Bronchial epithelial cell (primary cell): ENCODE results near the gene FAM204A. TPM values are rescaled to one million over a fixed set of nuclear protein-coding genes. Genes with fewer than 3 reads are reported as not detected.

Source experiments
- DNase-seq: peaks from one replicate; pipeline ENCODE4 v3.0.0-alpha.2; 2010; ENCODE audit warnings: low read depth
- FAIRE-seq: peaks from 2 replicates; lab custom pipeline; 2011; peaks lifted over from hg19 to GRCh38; lab: Jason Lieb, UNC
- H3K27me3 ChIP-seq: 2 replicates; pipeline ENCODE4 v1.5.1; 2011; ENCODE audit warnings: low read length; ENCODE audit not compliant: control insufficient read depth, insufficient read depth
- H3K36me3 ChIP-seq: 2 replicates; pipeline ENCODE4 v1.5.1; 2011; ENCODE audit warnings: low read length; ENCODE audit not compliant: control insufficient read depth, insufficient read depth
- H3K4me3 ChIP-seq: 2 replicates; pipeline ENCODE4 v1.5.1; 2011; ENCODE audit warnings: mild to moderate bottlenecking, low read depth, low read length, control low read depth
- CTCF ChIP-seq: IDR thresholded peaks from 2 replicates; pipeline ENCODE4 v1.5.1; 2011; ENCODE audit warnings: mild to moderate bottlenecking, moderate library complexity, low read length, control low read depth, inconsistent platforms; ENCODE audit not compliant: insufficient read depth, severe bottlenecking
- total RNA-seq: library from RNA; depleted of rRNA; stranded (reverse); fragments of >200 nt; gene quantifications from 2 replicates; pipeline ENCODE4 v1.2.1, GENCODE V29; 2014

Gene FAM204A
- total RNA-seq, 1 donor from 2014 or later = 51.9 TPM

- Histone ChIP-seq H3K4me3 (no peak overlapping the region), H3K36me3 (no peaks in the 10 kb centered on the region), H3K27me3 (no peaks in the 10 kb centered on the region)
- TF ChIP-seq CTCF = no peak
- peak; percentile 36 for DNase-seq
- no peak for FAIRE-seq
These were observed 51.0 kb downstream of the FAM204A start for GRCh38 chr10:118291122-118291521.

- TF ChIP-seq CTCF = no peak
- FAIRE-seq (no peak), DNase-seq (peak; percentile 97)
- H3K36me3 ChIP-seq = no peaks in the 10 kb centered on the region
- no peaks in the 10 kb centered on the region for H3K27me3 ChIP-seq
- no peak overlapping the region for H3K4me3 ChIP-seq
These were observed 51.6 kb downstream of the FAM204A start for GRCh38 chr10:118290471-118290995.

GRCh38 chr10:118287076-118287806, 54.9 kb downstream of the FAM204A start:
- H3K4me3 ChIP-seq = no peak overlapping the region
- H3K36me3 ChIP-seq = no peaks in the 10 kb centered on the region
- TF ChIP-seq CTCF = no peak
- no peak for FAIRE-seq
- DNase-seq = no peak
- H3K27me3 ChIP-seq = no peaks in the 10 kb centered on the region

- H3K4me3 ChIP-seq = no peak overlapping the region
- no peaks in the 10 kb centered on the region for H3K36me3 ChIP-seq
- no peak for TF ChIP-seq CTCF
- FAIRE-seq (peak; percentile 94), DNase-seq (no peak)
- H3K27me3 ChIP-seq = no peaks in the 10 kb centered on the region
These were observed 55.9 kb downstream of the FAM204A start for GRCh38 chr10:118286051-118286838.

- no peak for DNase-seq
- H3K4me3 ChIP-seq = no peak overlapping the region
- H3K27me3 ChIP-seq = no peaks in the 10 kb centered on the region
- no peaks in the 10 kb centered on the region for H3K36me3 ChIP-seq
- TF ChIP-seq CTCF = no peak
- FAIRE-seq = peak; percentile 100
These were observed 59.5 kb downstream of the FAM204A start for GRCh38 chr10:118282670-118283069.
